Psoas muscle (tissue), 8 donors: ENCODE results near the gene CCNF. TPM values are rescaled to one million over a fixed set of nuclear protein-coding genes. Genes with fewer than 3 reads are reported as not detected.
A peak's percentile ranks its signal among the peaks of the same experiment; 100 is the strongest.

Source experiments
- ATAC-seq, 4 donors: fragments of 200-7000 bp; cut with Tn5 transposase; one replicate each; pipeline ENCODE4 v1.9.1; 2020; ENCODE audit warnings: moderate library complexity in 3 of 4, mild to moderate bottlenecking in 2 of 4
- DNase-seq, 2 donors: peaks; one replicate each; pipeline ENCODE4 v3.0.0-alpha.2; 2020
- H3K27ac ChIP-seq: fragments of 200-600 bp; one replicate; pipeline ENCODE4 v1.8.0; 2022
- H3K27me3 ChIP-seq, 3 donors: fragments of 200-600 bp in 1 of 3; one replicate each; pipeline versions ENCODE4 v1.6.1 to v1.8.0; 2013 to 2022; ENCODE audit warnings: low read length in 2 of 3, mild to moderate bottlenecking in 2 of 3, moderate library complexity in 1 of 3; ENCODE audit not compliant: insufficient read depth in 3 of 3
- H3K36me3 ChIP-seq, 2 donors: fragments of 200-600 bp in 1 of 2; one replicate each; pipeline versions ENCODE4 v1.6.1 to v1.8.0; 2013 to 2022; ENCODE audit warnings: low read depth in 1 of 2, mild to moderate bottlenecking in 1 of 2, moderate library complexity in 1 of 2; ENCODE audit not compliant: insufficient read depth in 1 of 2
- H3K4me1 ChIP-seq: fragments of 200-600 bp; one replicate; pipeline ENCODE4 v1.8.0; 2022
- H3K4me3 ChIP-seq: fragments of 200-600 bp; one replicate; pipeline ENCODE4 v1.8.0; 2022; ENCODE audit warnings: mild to moderate bottlenecking
- H3K9me3 ChIP-seq: fragments of 200-600 bp; one replicate; pipeline ENCODE4 v1.8.0; 2022
- CTCF ChIP-seq: fragments of 200-600 bp; IDR thresholded peaks from one replicate; pipeline ENCODE4 v1.8.0; 2022; ENCODE audit warnings: antibody characterized with exemption
- WGBS, 3 donors: extraction: QIAGEN DNeasy Blood & Tissue Kit; methylation state at CpG; one replicate each; pipeline versions ENCODE4 v1.1.6 to v1.1.7; 2013; 5-methylcytosine and 5-hydroxymethylcytosine counted together
- intact Hi-C, 2 donors: fragments of 100-400 bp; cut with DNase I; formaldehyde crosslinking; loops; one replicate each; pipeline versions ENCODE4 v1.11.0 to v1.14.2; 2022
- polyA plus RNA-seq, 3 donors: library from polyadenylated mRNA; stranded (reverse); fragments of 200-250 nt; gene quantifications; one replicate each; pipeline ENCODE4 v1.2.3, GENCODE V29; 2013
- total RNA-seq, 4 donors: library from RNA; stranded (reverse); fragmentation: NEBNext Ultra II Directional in 2 of 4; extraction: Animal tissue kit (Norgen Biotek cat#: 25700) in 2 of 4; gene quantifications; one replicate each; pipeline versions ENCODE4 v1.2.1 to v1.2.4, GENCODE V29; 2021 to 2023
- donor health status: healthy with polysubstance abuse.
- donor health status: DM: no; HTN: no; CAD: no; lungs with moderate emphysema.
- donor health status: Bipolar disorder and iron deficiency.
- donor health status: healthy.
- donor health status: DM: yes; HTN: yes; CAD: no.
- donor health status: DM: no; HTN: no; CAD: no.
- donor health status: DM: no; HTN: no; CAD: no.
- donor health status: DM: yes; HTN: yes; CAD: no.

CCNF gene
- total and polyA plus RNA-seq, 7 donors, result 1.1 to 2.3 (median 1.7) TPM

GRCh38 chr16:2458887-2459646 is 29.8 kb downstream of the CCNF start:
- Histone ChIP-seq H3K4me3 (peak overlapping the region; percentile 77), H3K9me3 (no peaks in the 10 kb centered on the region), H3K36me3 (peaks cover 0 to 1% of the 10 kb centered on the region in 2 donors), H3K27me3 (no peaks in the 10 kb centered on the region), H3K4me1 (peaks cover 8% of the 10 kb centered on the region), H3K27ac (no peak overlapping the region)
- WGBS, 3 donors, result 28 to 29% (median 29%) methylated on average over 17 to 18 of the region's 18 CpGs
- DNase-seq (no peak), ATAC-seq (peak in 1 of 4 donors; percentile 11)
- TF ChIP-seq CTCF, result no peak
- intact Hi-C loops, result no loop called here

GRCh38 chr16:2459647-2460390 is 30.6 kb downstream of the CCNF start, which contains the start of gene TEDC2:
Gene TEDC2 (plus strand): TSS chr16:2460109. CDS start chr16:2460145, 36 bp downstream.
- 0 to 1% (median 0%) methylated on average over 51 to 66 of the region's 66 CpGs for WGBS, 3 donors
- intact Hi-C loops, result no loop called here
- ATAC-seq (peak; percentile 98 to 100 (median 99)), DNase-seq (peak; percentile 97 to 98)
- H3K4me3 ChIP-seq, result peak within 1 kb of the TSS; percentile 77
- H3K27ac ChIP-seq, result peak within 1 kb of the TSS; percentile 46
- no peak for TF ChIP-seq CTCF
- H3K4me1 ChIP-seq, result peaks cover 8% of the 10 kb centered on the region
- H3K36me3 ChIP-seq, result no peaks in the 10 kb centered on the region
- no peaks in the 10 kb centered on the region for H3K27me3 ChIP-seq
- H3K9me3 ChIP-seq, result no peaks in the 10 kb centered on the region

GRCh38 chr16:2460391-2460713 is 31.1 kb downstream of the CCNF start:
- H3K4me1 ChIP-seq, result peaks cover 8% of the 10 kb centered on the region
- H3K27me3 ChIP-seq, result no peaks in the 10 kb centered on the region
- no peak for ATAC-seq
- H3K9me3 ChIP-seq, result no peaks in the 10 kb centered on the region
- H3K36me3 ChIP-seq, result no peaks in the 10 kb centered on the region
- no peak for DNase-seq
- no peak for TF ChIP-seq CTCF
- intact Hi-C loops, result no loop called here
- no peak overlapping the region for H3K27ac ChIP-seq
- 1 to 3% (median 3%) methylated on average over 19 to 20 of the region's 20 CpGs for WGBS, 3 donors
- peak overlapping the region; percentile 77 for H3K4me3 ChIP-seq

GRCh38 chr16:2460916-2461315 is 31.7 kb downstream of the CCNF start:
- ATAC-seq, result no peak
- H3K36me3 ChIP-seq, result no peaks in the 10 kb centered on the region
- peaks cover 8% of the 10 kb centered on the region for H3K4me1 ChIP-seq
- no peak overlapping the region for H3K4me3 ChIP-seq
- no peaks in the 10 kb centered on the region for H3K9me3 ChIP-seq
- 79 to 85% (median 79%) methylated on average over 13 of the region's 13 CpGs for WGBS, 3 donors
- H3K27me3 ChIP-seq, result no peaks in the 10 kb centered on the region
- no peak for DNase-seq
- no peak overlapping the region for H3K27ac ChIP-seq
- intact Hi-C loops, result no loop called here
- no peak for TF ChIP-seq CTCF
